ENCODE measurements around the gene MND1.
A peak's percentile ranks its signal among the peaks of the same experiment; 100 is the strongest.

The MND1 gene

GRCh38 chr4:153318696-153319320, 25.7 kb upstream of the MND1 start:
- H3K27me3 ChIP-seq (ENCODE audit: insufficient read depth, low read length, poor library complexity, severe bottlenecking): no peaks in the 10 kb centered on the region
- no peaks in the 10 kb centered on the region for H3F3A ChIP-seq (ENCODE audit: low read depth)
- no peaks in the 10 kb centered on the region for H3K79me2 ChIP-seq (ENCODE audit: insufficient read depth, low read length)
- H3K4me3 ChIP-seq (ENCODE audit: low read length, poor library complexity, severe bottlenecking): no peak overlapping the region
- no peaks in the 10 kb centered on the region for H3K4me1 ChIP-seq (ENCODE audit: insufficient read depth, low read length, poor library complexity, severe bottlenecking)
- no peak overlapping the region for H2AFZ ChIP-seq (ENCODE audit: low read length)
- H3K9me3 ChIP-seq (ENCODE audit: insufficient read depth, low read depth, low read length): no peaks in the 10 kb centered on the region
- no peak overlapping the region for H3K9ac ChIP-seq (ENCODE audit: low read depth, low read length, poor library complexity, severe bottlenecking)
- H3K9me2 ChIP-seq (replicated peaks; ENCODE audit: low read depth, low read length): no peaks in the 10 kb centered on the region
- no peak overlapping the region for H3K4me2 ChIP-seq (ENCODE audit: low read depth, low read length, poor library complexity, severe bottlenecking)
- no peaks in the 10 kb centered on the region for H4K20me1 ChIP-seq (ENCODE audit: insufficient read depth, low read length, poor library complexity, severe bottlenecking)
- no peaks in the 10 kb centered on the region for H3K36me3 ChIP-seq (ENCODE audit: insufficient read depth, low read length)
- TF ChIP-seq EZH2phosphoT487 (IDR thresholded peaks at IDR 0.05; ENCODE audit: borderline replicate concordance) (no peak), CTCF (conservative IDR thresholded peaks at IDR 0.05; ENCODE audit: low read length) (peak; percentile 86)

GRCh38 chr4:153322791-153323190, 21.7 kb upstream of the MND1 start:
- TF ChIP-seq EZH2phosphoT487 (IDR thresholded peaks at IDR 0.05; ENCODE audit: borderline replicate concordance): no peak
- TF ChIP-seq CTCF (conservative IDR thresholded peaks at IDR 0.05; ENCODE audit: low read length): no peak
- Histone ChIP-seq H3K4me1 (ENCODE audit: insufficient read depth, low read length, poor library complexity, severe bottlenecking) (no peaks in the 10 kb centered on the region), H3K79me2 (ENCODE audit: insufficient read depth, low read length) (no peaks in the 10 kb centered on the region), H2AFZ (ENCODE audit: low read length) (no peak overlapping the region), H4K20me1 (ENCODE audit: insufficient read depth, low read length, poor library complexity, severe bottlenecking) (no peaks in the 10 kb centered on the region), H3K36me3 (ENCODE audit: insufficient read depth, low read length) (no peaks in the 10 kb centered on the region), H3K9me2 (replicated peaks; ENCODE audit: low read depth, low read length) (no peaks in the 10 kb centered on the region), H3K4me3 (ENCODE audit: low read length, poor library complexity, severe bottlenecking) (no peak overlapping the region), H3K27me3 (ENCODE audit: insufficient read depth, low read length, poor library complexity, severe bottlenecking) (no peaks in the 10 kb centered on the region), H3F3A (ENCODE audit: low read depth) (no peaks in the 10 kb centered on the region), H3K9ac (ENCODE audit: low read depth, low read length, poor library complexity, severe bottlenecking) (no peak overlapping the region), H3K9me3 (ENCODE audit: insufficient read depth, low read depth, low read length) (no peaks in the 10 kb centered on the region), H3K4me2 (ENCODE audit: low read depth, low read length, poor library complexity, severe bottlenecking) (no peak overlapping the region)

- H4K20me1 ChIP-seq (ENCODE audit: insufficient read depth, low read length, poor library complexity, severe bottlenecking): no peaks in the 10 kb centered on the region
- no peaks in the 10 kb centered on the region for H3K4me1 ChIP-seq (ENCODE audit: insufficient read depth, low read length, poor library complexity, severe bottlenecking)
- no peaks in the 10 kb centered on the region for H3K9me2 ChIP-seq (replicated peaks; ENCODE audit: low read depth, low read length)
- no peak overlapping the region for H3K9ac ChIP-seq (ENCODE audit: low read depth, low read length, poor library complexity, severe bottlenecking)
- no peaks in the 10 kb centered on the region for H3K79me2 ChIP-seq (ENCODE audit: insufficient read depth, low read length)
- no peak overlapping the region for H2AFZ ChIP-seq (ENCODE audit: low read length)
- H3K4me2 ChIP-seq (ENCODE audit: low read depth, low read length, poor library complexity, severe bottlenecking): no peak overlapping the region
- H3K4me3 ChIP-seq (ENCODE audit: low read length, poor library complexity, severe bottlenecking): no peak overlapping the region
- peaks cover 3% of the 10 kb centered on the region; the same call in 1 of the 2 replicates for H3K36me3 ChIP-seq (ENCODE audit: insufficient read depth, low read length)
- no peaks in the 10 kb centered on the region for H3F3A ChIP-seq (ENCODE audit: low read depth)
- TF ChIP-seq CTCF (conservative IDR thresholded peaks at IDR 0.05; ENCODE audit: low read length): no peak
- no peak for TF ChIP-seq EZH2phosphoT487 (IDR thresholded peaks at IDR 0.05; ENCODE audit: borderline replicate concordance)
- H3K27me3 ChIP-seq (ENCODE audit: insufficient read depth, low read length, poor library complexity, severe bottlenecking): no peaks in the 10 kb centered on the region
- H3K9me3 ChIP-seq (ENCODE audit: insufficient read depth, low read depth, low read length): no peaks in the 10 kb centered on the region
Measured at GRCh38 chr4:153324046-153324445, 20.4 kb upstream of the MND1 start.
